ENCODE results near the gene SIL1. TPM values are rescaled to one million over a fixed set of nuclear protein-coding genes. Genes with fewer than 3 reads are reported as not detected.

The SIL1 gene
- total RNA-seq, 2 donors from 2014 or later: 31.6 to 64.4 TPM

- DNase-seq: no peak
- Histone ChIP-seq H3K27ac (no peak overlapping the region), H3K36me3 (peaks cover 9% of the 10 kb centered on the region), H3K4me3 (no peak overlapping the region), H3K27me3 (no peaks in the 10 kb centered on the region), H3K4me1 (no peaks in the 10 kb centered on the region), H3K9ac (ENCODE audit: low read depth in 2 of 2, low read length in 2 of 2) (no peak overlapping the region), H3K9me3 (no peaks in the 10 kb centered on the region)
- intact Hi-C loops (cut with DNase I): no loop called here
- no peak for TF ChIP-seq CTCF (IDR thresholded peaks at IDR 0.05)
Observed at GRCh38 chr5:138932171-138932810, 265.9 kb downstream of the SIL1 start.

- no peak for TF ChIP-seq CTCF (IDR thresholded peaks at IDR 0.05)
- no peak overlapping the region for H3K4me3 ChIP-seq
- H3K9me3 ChIP-seq: no peaks in the 10 kb centered on the region
- intact Hi-C loops (cut with DNase I): no loop called here
- no peaks in the 10 kb centered on the region for H3K27me3 ChIP-seq
- no peak overlapping the region for H3K27ac ChIP-seq
- no peak overlapping the region for H3K9ac ChIP-seq (ENCODE audit: low read depth in 2 of 2, low read length in 2 of 2)
- H3K36me3 ChIP-seq: peaks cover 9% of the 10 kb centered on the region
- H3K4me1 ChIP-seq: no peaks in the 10 kb centered on the region
- DNase-seq: no peak
Observed at GRCh38 chr5:138930371-138931097, 267.6 kb downstream of the SIL1 start.

GRCh38 chr5:138929571-138929955 is 268.6 kb downstream of the SIL1 start:
- H3K4me3 ChIP-seq: no peak overlapping the region
- no peak for TF ChIP-seq CTCF (IDR thresholded peaks at IDR 0.05)
- peaks cover 13% of the 10 kb centered on the region for H3K36me3 ChIP-seq
- H3K4me1 ChIP-seq: no peaks in the 10 kb centered on the region
- no peaks in the 10 kb centered on the region for H3K27me3 ChIP-seq
- intact Hi-C loops (cut with DNase I): no loop called here
- no peak overlapping the region for H3K9ac ChIP-seq (ENCODE audit: low read depth in 2 of 2, low read length in 2 of 2)
- no peak overlapping the region for H3K27ac ChIP-seq
- no peak for DNase-seq
- H3K9me3 ChIP-seq: no peaks in the 10 kb centered on the region

- TF ChIP-seq CTCF (IDR thresholded peaks at IDR 0.05): no peak
- no peak overlapping the region for H3K4me3 ChIP-seq
- H3K9ac ChIP-seq (ENCODE audit: low read depth in 2 of 2, low read length in 2 of 2): no peak overlapping the region
- H3K27me3 ChIP-seq: no peaks in the 10 kb centered on the region
- H3K36me3 ChIP-seq: peaks cover 17% of the 10 kb centered on the region
- H3K27ac ChIP-seq: no peak overlapping the region
- peak; percentile 49 for DNase-seq
- no peaks in the 10 kb centered on the region for H3K4me1 ChIP-seq
- no peaks in the 10 kb centered on the region for H3K9me3 ChIP-seq
- intact Hi-C loops (cut with DNase I): no loop called here
Observed at GRCh38 chr5:138927979-138928378, 270.2 kb downstream of the SIL1 start.

GRCh38 chr5:138927544-138927943 is 270.6 kb downstream of the SIL1 start:
- Histone ChIP-seq H3K4me3 (no peak overlapping the region), H3K27ac (no peak overlapping the region), H3K4me1 (no peaks in the 10 kb centered on the region), H3K36me3 (peaks cover 15% of the 10 kb centered on the region), H3K9me3 (no peaks in the 10 kb centered on the region), H3K27me3 (no peaks in the 10 kb centered on the region), H3K9ac (ENCODE audit: low read depth in 2 of 2, low read length in 2 of 2) (no peak overlapping the region)
- no peak for TF ChIP-seq CTCF (IDR thresholded peaks at IDR 0.05)
- intact Hi-C loops (cut with DNase I): no loop called here
- no peak for DNase-seq

All from colonic mucosa (tissue), 4 donors.